Skeletal muscle cell (primary cell): ENCODE data around the gene SCAMP2.
"Not testable (repeated sequence)": the region's sequence is repeated elsewhere in the genome, so short reads cannot be mapped to it uniquely, and the experiment has no call there.

Experiments used
- DNase-seq: peaks from one replicate; pipeline ENCODE4 v3.0.0-alpha.2; 2010; ENCODE audit warnings: low read depth
- H3K4me3 ChIP-seq: 2 replicates; pipeline ENCODE4 v1.5.1; 2011; ENCODE audit warnings: low read depth, mild to moderate bottlenecking, control low read depth, low read length, moderate library complexity

SCAMP2 gene

DNA sequence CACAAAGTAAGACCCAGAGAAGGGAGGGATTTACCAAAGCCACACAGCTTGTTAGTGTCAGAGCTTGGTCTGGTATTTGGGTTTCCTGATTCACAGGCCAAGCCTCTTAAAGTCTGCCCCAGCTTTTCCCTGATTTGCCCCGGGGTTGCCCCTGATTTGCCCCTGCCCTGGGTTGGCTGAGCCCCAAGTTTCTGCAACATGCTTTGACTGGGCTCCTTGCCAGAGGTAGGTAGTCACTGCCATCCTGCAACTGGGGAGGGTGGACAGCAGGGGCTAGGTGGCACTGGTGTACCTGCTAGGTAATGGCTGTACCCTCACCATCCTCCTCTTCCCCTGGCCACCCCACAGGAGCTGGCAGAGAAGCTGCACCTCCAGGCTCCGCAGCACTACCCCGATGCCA, 19.1 kb upstream of the SCAMP2 start:
- DNase-seq, result no peak
- H3K4me3 ChIP-seq, result no peak overlapping the region

DNA sequence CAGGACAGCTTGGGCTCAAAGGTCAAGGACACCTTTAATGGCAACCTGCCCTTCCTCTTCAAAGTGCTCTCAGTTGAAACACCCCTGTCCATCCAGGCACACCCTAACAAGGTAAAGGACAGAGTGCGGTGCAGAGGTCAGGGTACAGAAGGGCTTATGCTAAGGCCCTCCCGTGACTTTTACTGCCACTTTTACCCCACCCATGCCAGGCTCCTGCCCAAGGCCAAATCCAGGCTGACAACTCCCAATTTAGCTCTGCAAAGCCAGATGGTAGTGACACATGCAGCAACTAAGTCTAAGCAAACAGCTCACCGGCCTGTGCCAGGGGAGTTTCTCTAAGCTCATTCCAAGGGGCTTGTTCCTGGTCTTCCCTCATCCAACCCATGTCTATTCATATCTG, 18.3 kb upstream of the SCAMP2 start:
- DNase-seq, result no peak
- no peak overlapping the region for H3K4me3 ChIP-seq

- peak overlapping the region; percentile 98 for H3K4me3 ChIP-seq
- DNase-seq, result no peak
Observed at GRCh38 chr15:74890665-74890960, 17.4 kb upstream of the SCAMP2 start.

DNA sequence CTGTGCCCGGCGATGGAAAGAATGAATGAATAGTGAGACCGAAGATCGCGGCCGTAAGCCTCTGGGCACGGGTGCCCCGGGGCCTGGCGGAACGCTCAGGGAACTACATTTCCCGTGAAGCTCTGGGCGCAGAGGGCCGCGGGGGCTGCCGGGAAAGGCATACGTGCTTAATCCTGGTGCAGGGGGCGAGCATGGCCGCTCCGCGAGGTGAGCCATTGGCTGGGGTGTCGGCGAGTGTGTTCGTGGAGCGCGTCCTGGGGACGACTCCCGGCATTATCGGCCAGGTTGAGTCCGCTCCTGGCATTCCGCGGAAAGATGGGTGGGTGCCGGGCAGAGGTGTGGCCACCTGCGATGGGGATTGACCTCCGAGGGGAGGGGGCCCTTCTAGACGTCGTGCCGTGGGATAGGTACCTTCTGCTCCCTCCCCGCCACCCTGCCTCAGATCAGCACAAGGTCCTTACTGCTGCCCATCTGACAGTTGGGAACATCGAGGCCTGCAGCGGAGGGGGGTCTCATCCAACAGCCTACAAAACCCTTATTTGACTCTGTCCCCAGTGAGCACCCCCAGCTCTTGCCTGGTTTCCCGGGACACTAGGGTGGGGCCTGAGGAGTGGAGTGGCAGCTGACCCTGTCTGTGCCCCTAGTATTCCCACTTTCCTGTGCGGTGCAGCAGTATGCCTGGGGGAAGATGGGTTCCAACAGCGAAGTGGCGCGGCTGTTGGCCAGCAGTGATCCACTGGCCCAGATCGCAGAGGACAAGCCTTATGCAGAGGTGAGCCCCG, 16.9 kb upstream of the SCAMP2 start, which contains the start of gene MPI:
MPI (plus strand) TSS at position 160 of the 782 bp plus-strand sequence; CDS start at position 192, 32 bp downstream.
- peak within 1 kb of the TSS; percentile 98 for H3K4me3 ChIP-seq
- DNase-seq, result peak; percentile 45

GRCh38 chr15:74889390-74889882, 16.3 kb upstream of the SCAMP2 start:
- peak overlapping the region; percentile 98 for H3K4me3 ChIP-seq
- no peak for DNase-seq

DNA sequence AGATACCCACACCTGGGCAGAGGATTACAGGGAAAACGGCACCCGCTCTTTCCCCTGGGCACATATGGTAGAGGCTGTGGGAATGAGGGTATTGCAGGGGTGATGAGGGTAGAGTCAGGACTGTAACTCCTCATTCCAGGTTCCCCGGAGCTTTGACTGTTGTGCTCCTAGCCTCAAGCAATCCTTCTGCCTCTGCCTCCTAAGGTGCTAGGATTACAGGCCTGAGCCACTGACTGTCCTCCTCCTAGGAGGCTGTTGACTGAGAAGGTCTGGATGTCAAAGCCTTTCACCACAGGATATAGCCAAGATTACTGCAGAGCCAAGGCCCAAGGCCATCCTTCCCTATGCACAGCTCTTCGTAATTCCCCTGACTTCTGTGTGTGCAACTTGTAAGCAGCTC, 15.6 kb upstream of the SCAMP2 start:
- DNase-seq, result no peak
- H3K4me3 ChIP-seq, result no peak overlapping the region

- DNase-seq, H3K4me3 ChIP-seq: not testable (repeated sequence)
Observed at GRCh38 chr15:74887537-74888193, 14.5 kb upstream of the SCAMP2 start.

GRCh38 chr15:74885461-74885860, 12.3 kb upstream of the SCAMP2 start:
- no peak for DNase-seq
- no peak overlapping the region for H3K4me3 ChIP-seq

DNA sequence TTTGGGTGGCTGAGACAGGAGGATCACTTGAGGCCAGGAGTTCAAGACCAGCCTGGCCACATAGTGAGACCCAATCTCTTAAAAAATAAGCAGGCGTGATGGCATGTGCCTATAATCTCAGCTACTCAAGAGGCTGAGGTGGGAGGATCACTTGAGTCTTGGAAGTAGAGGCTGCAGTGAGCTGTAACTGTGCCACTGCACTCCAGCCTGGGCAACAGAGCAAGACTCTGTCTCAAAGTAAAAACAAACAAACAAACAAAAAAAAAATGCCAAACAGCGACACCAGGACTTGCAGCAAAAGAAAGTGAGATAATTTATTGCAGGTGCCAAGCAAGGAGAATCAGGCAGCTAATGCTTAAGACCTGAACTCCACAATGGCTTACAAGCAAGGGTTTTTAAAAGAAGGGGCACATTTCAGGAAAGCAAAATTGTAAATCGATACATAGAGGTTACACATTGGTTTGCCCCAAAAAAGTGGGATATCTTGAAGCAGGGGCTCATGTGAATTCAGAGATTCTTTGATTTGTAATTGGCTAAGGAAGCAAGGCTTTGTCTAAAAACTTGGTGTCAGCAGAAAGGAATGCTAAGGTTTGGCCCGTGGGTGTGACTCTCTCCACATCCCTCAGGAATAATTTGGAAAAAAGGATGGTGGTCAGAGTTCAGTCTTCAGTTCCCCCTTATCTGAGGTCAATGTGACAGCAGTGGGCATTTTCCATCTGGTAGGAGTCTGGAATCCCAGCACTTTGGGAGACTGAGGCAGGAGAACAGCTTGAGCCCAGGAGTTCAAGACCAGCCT, 11.5 kb upstream of the SCAMP2 start:
- H3K4me3 ChIP-seq, result no peak overlapping the region
- DNase-seq, result no peak

DNA sequence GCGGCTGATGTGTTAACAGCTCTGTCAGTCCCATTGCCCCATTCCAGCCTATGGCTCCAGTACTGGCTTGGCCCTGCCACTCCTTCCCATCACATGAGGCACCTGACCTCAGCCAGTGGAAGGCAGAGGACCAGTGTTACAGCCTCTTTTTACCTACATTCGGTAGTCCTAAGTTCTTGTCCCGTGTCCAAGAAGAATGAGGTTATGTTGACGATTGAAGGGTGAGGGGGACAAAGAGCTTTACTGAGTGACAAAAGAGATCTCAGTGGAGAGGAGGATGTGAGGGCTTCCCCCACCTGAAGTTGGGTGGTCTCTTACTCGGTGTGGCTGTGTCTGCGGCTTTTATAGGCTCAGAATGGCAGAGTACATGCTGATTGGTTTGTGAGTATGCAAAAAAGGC, 9.4 kb upstream of the SCAMP2 start:
- DNase-seq, result no peak

GRCh38 chr15:74878273-74878672, 5.1 kb upstream of the SCAMP2 start:
- H3K4me3 ChIP-seq, result no peak overlapping the region
- DNase-seq, result no peak

More for the DNA sequence above, 9.4 kb upstream of the SCAMP2 start:
- H3K4me3 ChIP-seq, result no peak overlapping the region

- DNase-seq, result no peak
- H3K4me3 ChIP-seq, result peak overlapping the region; percentile 68
Observed at GRCh38 chr15:74873756-74874424, 725 bp upstream of the SCAMP2 start.

GRCh38 chr15:74872702-74873035, 496 bp downstream of the SCAMP2 start:
- DNase-seq, result no peak
- H3K4me3 ChIP-seq, result peak overlapping the region; percentile 68

DNA sequence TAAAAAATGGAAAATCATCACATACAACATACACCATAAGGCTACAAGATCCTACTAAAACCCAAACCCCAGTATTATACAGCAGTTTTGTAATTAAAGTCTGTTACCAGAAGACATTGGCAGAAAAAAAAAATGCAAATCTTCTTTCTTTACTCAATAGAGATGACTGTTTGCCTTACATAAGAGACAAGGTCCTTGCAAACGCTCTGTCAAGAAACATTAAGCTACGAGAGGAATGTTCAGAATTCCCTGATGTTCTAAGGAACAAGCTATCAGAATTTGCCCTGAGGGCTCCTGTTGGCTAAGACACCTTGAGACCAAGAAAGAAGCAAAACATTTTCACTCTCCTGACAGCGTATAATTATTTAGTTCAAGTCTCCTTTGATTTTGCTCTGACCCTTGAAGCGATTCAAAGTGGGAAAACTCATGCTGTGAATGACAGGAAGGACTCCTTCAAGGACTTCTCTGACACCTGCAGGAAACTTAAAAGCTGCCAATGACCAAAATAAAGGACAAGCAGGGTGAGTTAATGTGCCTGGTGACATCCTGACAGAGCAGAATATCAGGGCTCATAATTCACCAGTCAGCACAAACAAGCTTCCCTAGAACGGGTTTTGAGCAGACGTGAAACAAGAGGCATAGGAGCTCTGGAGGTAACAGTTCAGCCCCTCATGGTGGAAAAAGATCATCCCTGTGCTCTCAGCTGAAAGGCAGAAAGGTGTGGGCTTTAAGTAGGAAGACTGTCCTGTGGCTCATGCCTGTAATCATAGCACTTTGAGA, 2.5 kb downstream of the SCAMP2 start:
- no peak overlapping the region for H3K4me3 ChIP-seq
- no peak for DNase-seq

DNA sequence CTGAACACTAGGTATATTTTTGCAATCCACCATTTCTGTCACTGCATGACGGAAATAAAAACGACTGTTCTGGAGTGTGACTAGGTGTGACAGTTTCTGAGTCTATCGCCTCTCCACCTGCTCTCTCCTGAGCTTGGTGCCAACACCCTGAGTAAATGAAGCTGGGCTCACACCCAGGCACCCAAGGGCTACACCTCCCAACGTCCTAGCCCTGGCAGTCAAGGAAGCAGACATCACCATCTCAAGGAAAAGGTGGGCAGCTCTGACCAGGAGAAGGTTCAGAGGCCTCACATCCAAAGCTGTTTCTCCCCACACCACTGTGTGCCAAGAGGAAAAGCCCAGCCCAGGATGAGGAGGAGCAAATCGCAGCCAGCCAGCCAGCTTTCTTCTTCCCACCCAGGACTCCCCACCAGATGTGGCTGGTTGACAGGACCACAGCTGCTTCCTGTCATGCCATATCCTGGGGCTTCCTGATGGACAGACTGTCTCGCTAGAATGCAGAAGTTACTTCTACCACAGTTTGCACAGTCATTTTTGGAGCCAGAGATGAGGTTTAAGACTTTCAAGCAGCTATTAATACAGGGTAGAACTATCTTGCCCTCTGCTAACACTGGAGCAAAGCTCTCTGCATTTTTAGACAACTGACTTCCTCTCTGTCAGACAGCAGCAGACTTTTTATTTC, 3.3 kb downstream of the SCAMP2 start:
- no peak overlapping the region for H3K4me3 ChIP-seq
- DNase-seq, result no peak

DNA sequence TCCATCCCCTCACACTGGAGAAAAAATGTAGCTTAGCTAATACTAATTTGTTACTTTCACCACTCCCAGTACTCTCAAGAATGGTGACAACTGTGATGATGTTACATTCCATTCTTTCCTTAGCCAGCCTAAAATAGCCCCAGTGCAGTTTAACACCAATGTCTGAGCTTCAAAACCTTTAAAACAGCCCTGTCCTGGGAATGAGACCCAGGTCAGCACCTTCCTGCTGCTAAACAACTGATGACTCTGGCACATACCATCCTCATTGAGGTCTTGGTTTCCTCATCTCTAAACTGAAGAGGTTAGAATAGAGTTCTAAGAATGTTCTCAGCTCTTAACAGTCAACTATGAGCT, 3.8 kb downstream of the SCAMP2 start:
- DNase-seq, result no peak
- H3K4me3 ChIP-seq, result no peak overlapping the region

- no peak overlapping the region for H3K4me3 ChIP-seq
- no peak for DNase-seq
Observed at GRCh38 chr15:74868059-74868458, 5.1 kb downstream of the SCAMP2 start.

DNA sequence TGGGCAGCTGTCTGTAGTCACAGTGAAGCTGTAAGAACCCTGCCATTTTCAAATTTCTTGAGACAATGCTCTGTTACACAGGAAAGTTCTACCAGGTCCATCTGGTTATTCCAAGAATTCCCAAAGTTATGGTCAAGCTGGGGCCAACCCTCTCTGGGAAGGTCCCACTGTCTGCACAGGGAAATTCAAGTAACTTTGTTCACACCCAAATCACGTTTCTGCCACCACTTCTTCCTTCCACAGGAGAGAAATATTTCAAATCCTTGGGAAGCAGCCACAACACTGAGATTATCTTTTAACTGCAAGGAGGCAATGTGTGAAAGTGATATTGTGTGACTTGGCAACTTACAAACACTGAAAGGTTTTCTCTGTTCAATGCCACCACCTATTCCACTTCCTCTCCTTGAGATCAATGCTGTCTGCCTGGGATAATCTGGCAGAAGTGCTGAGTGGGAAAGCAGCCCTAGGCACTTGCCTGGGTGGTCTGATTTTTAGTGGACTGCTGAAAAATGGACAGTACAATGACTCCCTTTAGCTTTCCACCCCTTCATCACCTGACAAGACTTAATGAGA, 5.6 kb downstream of the SCAMP2 start:
- no peak for DNase-seq
- no peak overlapping the region for H3K4me3 ChIP-seq
